ENCODE measurements around the gene CMTM8.

The CMTM8 gene

GRCh38 chr3:32340039-32340438 lies 101.6 kb downstream of the CMTM8 start:
- DNase-seq (ENCODE audit: low read depth), result peak; percentile 28

GRCh38 chr3:32340611-32341365 lies 102.3 kb downstream of the CMTM8 start:
- no peak for DNase-seq (ENCODE audit: low read depth)

- DNase-seq (ENCODE audit: low read depth), result no peak
These were observed 109.1 kb downstream of the CMTM8 start for GRCh38 chr3:32347343-32348125.

- no peak for DNase-seq (ENCODE audit: low read depth)
These were observed 110.7 kb downstream of the CMTM8 start for GRCh38 chr3:32349184-32349583.

- DNase-seq (ENCODE audit: low read depth), result no peak
These were observed 114.1 kb downstream of the CMTM8 start for GRCh38 chr3:32352563-32352962.

- no peak for DNase-seq (ENCODE audit: low read depth)
These were observed 114.9 kb downstream of the CMTM8 start for GRCh38 chr3:32353351-32353750.

GRCh38 chr3:32354362-32354778 lies 115.9 kb downstream of the CMTM8 start:
- DNase-seq (ENCODE audit: low read depth), result no peak

GRCh38 chr3:32355751-32356291 lies 117.3 kb downstream of the CMTM8 start:
- DNase-seq (ENCODE audit: low read depth), result no peak

GRCh38 chr3:32359766-32360492 lies 121.4 kb downstream of the CMTM8 start:
- DNase-seq (ENCODE audit: low read depth), result no peak

GRCh38 chr3:32360493-32360827 lies 122.0 kb downstream of the CMTM8 start:
- DNase-seq (ENCODE audit: low read depth), result no peak

- no peak for DNase-seq (ENCODE audit: low read depth)
These were observed 128.3 kb downstream of the CMTM8 start for GRCh38 chr3:32366638-32367397.

GRCh38 chr3:32367442-32367841 lies 129.0 kb downstream of the CMTM8 start:
- DNase-seq (ENCODE audit: low read depth), result no peak

GRCh38 chr3:32371461-32372212 lies 133.2 kb downstream of the CMTM8 start:
- DNase-seq (ENCODE audit: low read depth), result no peak

GRCh38 chr3:32372213-32372490 lies 133.7 kb downstream of the CMTM8 start:
- no peak for DNase-seq (ENCODE audit: low read depth)

GRCh38 chr3:32373276-32373675 lies 134.8 kb downstream of the CMTM8 start:
- DNase-seq (ENCODE audit: low read depth), result no peak

- DNase-seq (ENCODE audit: low read depth), result no peak
These were observed 135.4 kb downstream of the CMTM8 start for GRCh38 chr3:32373844-32374243.

- DNase-seq (ENCODE audit: low read depth), result no peak
These were observed 136.5 kb downstream of the CMTM8 start for GRCh38 chr3:32374788-32375595.

- no peak for DNase-seq (ENCODE audit: low read depth)
These were observed 137.1 kb downstream of the CMTM8 start for GRCh38 chr3:32375596-32375930.

GRCh38 chr3:32376115-32376514 lies 137.6 kb downstream of the CMTM8 start:
- no peak for DNase-seq (ENCODE audit: low read depth)

GRCh38 chr3:32379831-32380500 lies 141.5 kb downstream of the CMTM8 start:
- no peak for DNase-seq (ENCODE audit: low read depth)

Measured in non-pigmented ciliary epithelial cell (primary cell).